HUES6 (cell line): ENCODE data around the gene SLC12A8.
"Not testable (repeated sequence)": the region's sequence is repeated elsewhere in the genome, so short reads cannot be mapped to it uniquely, and the experiment has no call there.

Experiments used
- H3K27ac ChIP-seq: 2 replicates; pipeline ENCODE4 v1.7.0; 2013; ENCODE audit warnings: low read depth, mild to moderate bottlenecking, low read length, inconsistent platforms
- H3K27me3 ChIP-seq: 2 replicates; pipeline ENCODE4 v1.6.1; 2013; ENCODE audit warnings: low read length; ENCODE audit not compliant: control insufficient read depth, insufficient read depth
- H3K36me3 ChIP-seq: 2 replicates; pipeline ENCODE4 v1.6.1; 2013; ENCODE audit warnings: low read length; ENCODE audit not compliant: control insufficient read depth, insufficient read depth
- H3K4me1 ChIP-seq: 2 replicates; pipeline ENCODE4 v1.6.1; 2013; ENCODE audit warnings: low read length; ENCODE audit not compliant: control insufficient read depth, insufficient read depth
- H3K4me3 ChIP-seq: 2 replicates; pipeline ENCODE4 v1.5.1; 2013; ENCODE audit warnings: low read depth, low read length
- H3K9ac ChIP-seq: one replicate; pipeline ENCODE4 v1.6.1; 2013; ENCODE audit warnings: mild to moderate bottlenecking, low read length
- H3K9me3 ChIP-seq: 2 replicates; pipeline ENCODE4 v1.6.1; 2013; ENCODE audit warnings: low read depth, low read length; ENCODE audit not compliant: control insufficient read depth, insufficient read depth

SLC12A8 gene

DNA sequence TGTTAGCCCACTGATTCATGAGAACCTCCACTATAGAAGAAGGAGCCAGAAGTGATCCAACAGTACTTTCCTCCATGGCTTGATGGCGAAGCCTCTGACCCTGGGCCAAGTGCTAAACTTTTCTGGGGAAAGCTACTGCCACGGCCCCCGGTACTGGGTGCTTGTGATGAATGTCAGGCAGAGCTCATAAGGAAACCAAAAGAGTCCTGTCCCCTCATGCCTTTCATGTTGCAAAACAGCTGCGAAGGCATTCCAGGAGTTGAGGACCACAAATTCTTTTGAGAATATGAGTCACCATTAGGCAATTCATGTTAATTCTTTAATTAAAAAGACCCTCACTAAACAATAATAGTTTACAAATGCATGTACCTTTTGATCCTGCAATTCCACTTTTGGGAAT, 130.2 kb downstream of the SLC12A8 start:
- H3K9ac ChIP-seq, H3K36me3 ChIP-seq: not testable (repeated sequence)

DNA sequence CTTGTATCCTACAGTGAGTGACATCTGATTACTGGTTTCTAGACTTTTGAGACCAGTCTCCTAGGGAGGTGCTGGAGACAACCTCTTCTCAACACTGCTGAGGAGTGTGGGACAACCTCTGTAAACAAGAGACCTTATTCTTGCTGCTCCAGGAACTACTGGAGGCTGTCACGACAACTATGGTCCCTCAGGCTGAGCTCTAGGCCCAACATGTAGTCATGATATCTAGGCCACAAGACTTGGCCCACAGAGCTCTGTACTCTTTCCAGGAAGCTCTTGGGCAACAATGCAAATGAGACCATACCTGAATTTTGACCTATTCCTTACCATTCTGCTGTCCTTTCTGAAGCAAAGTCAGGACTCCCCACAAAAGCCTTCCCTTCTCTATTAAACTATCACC, 132.5 kb downstream of the SLC12A8 start:
- Histone ChIP-seq H3K27ac (no peak overlapping the region), H3K4me3 (no peak overlapping the region), H3K9ac (no peak overlapping the region), H3K36me3 (no peaks in the 10 kb centered on the region), H3K27me3 (no peaks in the 10 kb centered on the region), H3K4me1 (peaks cover 15% of the 10 kb centered on the region), H3K9me3 (no peaks in the 10 kb centered on the region)

More for the DNA sequence above, 130.2 kb downstream of the SLC12A8 start:
- not testable (repeated sequence) for H3K27ac ChIP-seq, H3K4me3 ChIP-seq, H3K27me3 ChIP-seq, H3K9me3 ChIP-seq, H3K4me1 ChIP-seq

DNA sequence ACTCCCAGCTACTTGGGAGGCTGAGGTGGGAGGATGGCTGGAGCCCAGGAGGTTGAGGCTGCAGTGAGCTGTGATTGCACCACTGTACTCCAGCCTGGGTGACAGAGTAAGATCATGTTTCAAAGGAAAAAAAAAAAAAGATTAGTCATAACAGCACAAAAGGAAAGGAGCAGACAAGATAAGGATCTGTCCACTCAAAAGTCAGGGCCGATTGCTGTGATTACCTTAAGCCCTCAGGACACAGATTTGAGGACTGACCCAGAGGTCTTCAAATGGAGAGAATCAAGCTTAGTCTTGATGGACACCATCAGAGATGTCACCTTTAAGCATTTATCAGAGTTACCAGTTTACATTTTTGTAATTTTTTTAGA, 132.9 kb downstream of the SLC12A8 start:
- no peak overlapping the region for H3K4me3 ChIP-seq
- H3K9me3 ChIP-seq, result no peaks in the 10 kb centered on the region
- no peaks in the 10 kb centered on the region for H3K27me3 ChIP-seq
- no peak overlapping the region for H3K27ac ChIP-seq
- no peaks in the 10 kb centered on the region for H3K36me3 ChIP-seq
- H3K9ac ChIP-seq, result no peak overlapping the region
- H3K4me1 ChIP-seq, result peaks cover 15% of the 10 kb centered on the region

DNA sequence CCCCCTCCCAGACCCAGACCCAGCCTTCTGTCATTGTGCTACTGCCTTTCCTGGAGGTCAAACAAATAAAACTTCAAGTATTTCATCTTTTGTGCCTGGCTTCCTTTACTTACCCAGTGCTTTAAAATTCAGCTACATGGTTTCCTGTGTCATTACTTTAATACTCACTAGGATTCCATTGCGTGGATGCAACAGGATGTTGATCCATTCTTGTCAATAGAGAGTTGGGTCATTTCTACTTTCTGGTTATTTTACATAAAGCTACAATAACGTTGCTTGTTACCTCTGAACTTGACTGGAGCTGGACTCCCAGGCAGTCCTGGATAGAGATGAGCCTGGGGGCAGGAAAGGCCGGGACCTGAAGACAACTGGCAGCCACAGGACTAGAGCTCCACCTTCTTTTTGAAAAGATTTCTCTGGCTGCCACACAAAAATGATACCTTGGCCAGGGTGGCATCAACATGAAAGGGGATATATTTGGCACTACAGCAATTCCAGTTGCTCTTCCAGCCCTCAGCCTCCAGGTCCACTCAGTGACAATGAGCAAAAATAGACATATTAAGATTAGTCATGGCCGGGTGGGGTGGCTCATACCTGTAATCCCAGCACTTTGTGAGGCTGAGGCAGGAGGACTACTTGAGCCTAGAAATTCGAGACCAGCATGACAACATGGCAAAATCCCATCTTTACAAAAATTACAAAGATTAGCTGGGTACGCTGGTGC, 133.4 kb downstream of the SLC12A8 start:
- H3K9me3 ChIP-seq, result no peaks in the 10 kb centered on the region
- H3K4me1 ChIP-seq, result peaks cover 15% of the 10 kb centered on the region
- no peak overlapping the region for H3K27ac ChIP-seq
- H3K4me3 ChIP-seq, result no peak overlapping the region
- H3K36me3 ChIP-seq, result no peaks in the 10 kb centered on the region
- no peak overlapping the region for H3K9ac ChIP-seq
- H3K27me3 ChIP-seq, result no peaks in the 10 kb centered on the region

DNA sequence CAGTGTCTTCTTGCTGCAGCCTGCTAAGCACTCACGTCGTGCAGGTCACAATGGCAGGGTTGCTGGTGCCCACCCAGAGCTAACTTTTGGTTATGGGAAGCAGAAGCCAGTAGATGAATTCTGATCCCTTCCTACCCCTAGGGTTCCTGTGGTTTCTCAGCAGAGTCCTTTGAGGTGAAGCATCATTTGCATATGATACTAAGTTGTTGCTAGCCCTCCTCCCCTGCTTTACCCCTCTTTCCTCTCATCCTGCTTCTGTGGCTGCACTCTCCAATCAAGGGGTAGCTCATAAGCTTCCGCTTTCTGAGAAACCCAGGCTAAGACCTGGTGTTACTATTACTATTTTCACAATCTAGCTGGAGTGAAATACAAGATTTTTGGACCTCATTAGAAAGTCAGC, 134.7 kb downstream of the SLC12A8 start:
- Histone ChIP-seq H3K27me3 (no peaks in the 10 kb centered on the region), H3K4me3 (no peak overlapping the region), H3K27ac (no peak overlapping the region), H3K4me1 (peaks cover 15% of the 10 kb centered on the region), H3K36me3 (no peaks in the 10 kb centered on the region), H3K9me3 (no peaks in the 10 kb centered on the region), H3K9ac (no peak overlapping the region)

DNA sequence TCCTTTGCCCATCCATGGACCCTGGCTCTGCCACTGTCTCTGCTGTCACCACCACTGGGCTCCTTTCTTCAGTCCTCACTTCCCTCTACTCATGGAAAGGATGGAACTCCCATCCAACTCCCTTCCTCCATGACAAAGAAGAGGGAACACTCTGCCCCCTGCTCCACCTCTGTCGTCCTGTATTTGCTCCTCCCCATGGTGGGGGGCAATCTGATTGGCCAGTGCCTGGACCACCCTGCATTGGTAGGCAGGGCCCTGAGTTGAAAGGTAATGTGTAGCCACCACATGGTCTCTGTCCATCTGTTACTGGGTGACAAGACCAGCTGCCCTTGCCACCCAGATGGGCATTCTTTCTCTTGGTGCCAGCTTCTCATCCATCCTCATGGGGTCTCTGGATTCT, 136.1 kb downstream of the SLC12A8 start:
- Histone ChIP-seq H3K27me3 (no peaks in the 10 kb centered on the region), H3K9me3 (no peaks in the 10 kb centered on the region), H3K4me1 (peaks cover 15% of the 10 kb centered on the region), H3K36me3 (no peaks in the 10 kb centered on the region), H3K4me3 (no peak overlapping the region), H3K27ac (no peak overlapping the region), H3K9ac (no peak overlapping the region)

DNA sequence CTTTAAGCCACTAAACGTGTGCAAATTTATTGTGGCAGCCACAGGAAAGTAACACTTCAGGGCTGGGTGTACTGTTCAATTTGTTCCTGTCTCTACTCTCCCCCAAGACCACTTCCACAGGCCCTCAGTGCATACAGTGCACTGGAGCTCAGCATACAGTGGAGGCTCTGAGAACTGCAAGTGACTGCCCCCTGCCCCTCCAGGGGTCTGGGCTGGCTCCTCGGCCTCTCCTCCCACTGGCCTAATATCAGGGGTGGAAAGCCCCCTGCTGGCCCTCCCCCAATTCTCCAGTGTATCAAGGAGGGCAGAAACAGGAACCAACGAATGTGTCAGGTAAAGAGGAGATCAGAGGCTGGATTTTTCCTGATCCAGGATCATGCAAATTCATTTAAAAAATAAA, 136.8 kb downstream of the SLC12A8 start:
- no peak overlapping the region for H3K27ac ChIP-seq

DNA sequence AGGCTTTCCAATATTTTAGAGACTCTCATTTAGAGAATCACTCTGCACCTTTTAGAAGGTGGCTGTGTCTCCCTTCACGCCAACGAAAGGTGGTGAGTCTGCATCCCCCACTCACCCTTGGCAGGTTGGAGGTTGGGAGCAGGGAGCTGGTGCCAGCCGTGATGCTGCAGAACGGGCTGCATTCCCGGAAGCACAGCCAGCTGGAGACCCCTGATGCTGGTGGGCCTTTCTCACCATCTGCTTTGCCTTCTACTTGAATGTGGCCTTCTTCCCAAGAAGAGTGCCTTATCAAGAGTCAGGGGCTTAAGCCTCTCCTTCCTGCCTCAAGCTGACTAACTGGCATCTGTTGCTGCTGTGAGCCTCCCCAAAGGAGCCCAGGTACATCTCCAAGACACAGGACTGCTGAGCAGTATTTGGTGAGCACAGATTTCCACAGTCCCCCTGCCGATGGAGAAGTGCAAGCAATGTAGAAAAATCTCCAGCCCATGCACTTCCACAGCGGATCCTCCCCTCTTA, 139.1 kb downstream of the SLC12A8 start:
- Histone ChIP-seq H3K9ac (no peak overlapping the region), H3K4me3 (no peak overlapping the region), H3K4me1 (peaks cover 15% of the 10 kb centered on the region), H3K27me3 (no peaks in the 10 kb centered on the region), H3K9me3 (no peaks in the 10 kb centered on the region), H3K36me3 (no peaks in the 10 kb centered on the region), H3K27ac (no peak overlapping the region)

More for the DNA sequence above, 136.8 kb downstream of the SLC12A8 start:
- peaks cover 15% of the 10 kb centered on the region for H3K4me1 ChIP-seq
- H3K9ac ChIP-seq, result no peak overlapping the region
- no peaks in the 10 kb centered on the region for H3K9me3 ChIP-seq
- H3K27me3 ChIP-seq, result no peaks in the 10 kb centered on the region
- H3K36me3 ChIP-seq, result no peaks in the 10 kb centered on the region
- H3K4me3 ChIP-seq, result no peak overlapping the region

DNA sequence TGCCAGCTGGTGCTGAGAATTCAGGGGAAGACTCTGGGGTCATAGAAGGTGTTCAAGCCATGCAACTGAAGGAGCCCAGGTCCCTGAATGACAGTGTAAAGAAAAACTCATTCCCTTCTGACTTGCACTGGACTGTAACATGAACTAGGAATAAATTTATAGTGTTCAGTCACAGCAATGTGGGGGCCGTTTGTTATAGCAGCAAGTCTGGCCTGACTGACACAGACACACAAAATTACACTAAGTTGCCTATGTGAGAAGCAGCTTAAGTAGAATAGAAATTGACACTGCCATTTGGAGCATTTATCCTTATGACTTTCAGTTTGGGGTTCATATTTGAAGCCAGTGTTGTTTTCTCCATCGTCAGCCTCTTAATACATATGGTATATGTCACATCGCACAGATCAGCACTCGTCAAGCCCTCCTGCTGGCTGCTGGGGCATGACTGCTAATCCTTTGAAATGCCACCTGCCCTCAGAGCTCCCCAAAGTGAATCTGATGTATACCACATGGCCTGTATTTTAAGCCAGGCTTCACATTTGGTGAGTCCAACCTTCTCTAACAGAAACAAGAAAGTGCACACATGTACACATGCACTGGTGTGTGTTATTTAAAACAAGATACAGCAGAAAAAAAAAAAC, 139.7 kb downstream of the SLC12A8 start:
- Histone ChIP-seq H3K9ac (no peak overlapping the region), H3K4me1 (peaks cover 14% of the 10 kb centered on the region), H3K27ac (no peak overlapping the region)

DNA sequence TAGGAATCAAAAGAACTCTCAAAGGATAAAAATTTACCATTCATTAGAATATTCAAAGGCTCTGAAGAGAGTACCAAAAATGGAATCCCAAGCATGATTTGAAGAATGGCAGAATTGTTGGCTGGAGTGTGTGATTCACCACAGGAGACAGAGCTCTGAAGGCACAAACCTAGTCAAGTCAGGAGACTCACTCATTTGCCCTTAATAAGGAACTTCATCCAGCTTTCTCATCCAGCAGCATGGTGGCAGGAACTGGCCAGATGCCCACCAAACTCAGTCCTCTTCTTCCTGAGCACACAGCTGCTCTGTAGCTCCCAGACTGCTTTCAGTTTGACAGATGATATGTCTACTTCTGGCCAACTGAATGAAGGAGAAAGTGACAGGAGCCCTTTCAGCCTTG, 140.2 kb downstream of the SLC12A8 start:
- H3K27ac ChIP-seq, result no peak overlapping the region
- H3K4me1 ChIP-seq, result peaks cover 16% of the 10 kb centered on the region
- no peaks in the 10 kb centered on the region for H3K9me3 ChIP-seq

More for the DNA sequence above, 139.7 kb downstream of the SLC12A8 start:
- Histone ChIP-seq H3K4me3 (no peak overlapping the region), H3K9me3 (no peaks in the 10 kb centered on the region), H3K27me3 (no peaks in the 10 kb centered on the region), H3K36me3 (no peaks in the 10 kb centered on the region)

DNA sequence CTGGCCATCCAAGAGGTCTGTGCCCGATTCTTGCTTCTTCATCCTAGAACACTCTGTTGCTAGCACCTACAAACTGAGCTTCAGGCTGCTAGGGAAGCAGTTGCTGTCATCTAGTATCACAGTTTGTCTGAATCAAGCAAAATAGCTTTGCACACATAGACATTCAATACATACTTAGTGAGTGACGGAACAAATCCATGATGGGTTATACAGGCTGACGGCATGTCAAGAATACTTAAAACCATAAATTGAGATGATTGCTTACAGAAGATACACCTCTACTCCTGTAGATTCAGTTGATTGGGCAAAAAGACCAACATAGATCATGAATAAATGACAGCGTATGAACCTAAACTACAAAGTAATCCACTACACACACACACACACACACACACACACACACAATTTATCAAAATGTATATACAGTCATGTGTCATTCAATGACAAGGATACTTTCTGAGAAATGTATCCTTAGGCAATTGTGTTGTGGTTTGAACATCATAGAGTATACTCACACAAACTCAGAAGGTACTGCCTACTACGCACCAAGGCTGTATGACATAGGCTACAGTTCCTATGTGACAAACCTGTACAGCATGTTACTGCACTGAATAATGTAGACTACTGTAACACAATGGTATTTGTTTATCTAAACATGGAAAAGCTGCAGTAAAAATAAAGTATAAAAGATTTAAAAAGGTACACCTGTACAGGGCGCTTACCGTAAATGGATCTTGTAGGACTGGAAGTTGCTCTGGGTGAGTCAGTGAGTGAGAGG, 142.4 kb downstream of the SLC12A8 start:
- Histone ChIP-seq H3K9ac (no peak overlapping the region), H3K4me3 (no peak overlapping the region), H3K9me3 (no peaks in the 10 kb centered on the region), H3K27me3 (no peaks in the 10 kb centered on the region), H3K36me3 (no peaks in the 10 kb centered on the region), H3K27ac (no peak overlapping the region), H3K4me1 (peaks cover 9% of the 10 kb centered on the region; the same call in 1 of the 2 replicates)

More for the DNA sequence above, 140.2 kb downstream of the SLC12A8 start:
- H3K27me3 ChIP-seq, result no peaks in the 10 kb centered on the region
- H3K4me3 ChIP-seq, result no peak overlapping the region
- H3K9ac ChIP-seq, result no peak overlapping the region
- H3K36me3 ChIP-seq, result no peaks in the 10 kb centered on the region
